Fibroblast of skin of right quadriceps (primary cell): Measurements from ENCODE around the gene TTLL1.
A peak's percentile ranks its signal among the peaks of the same experiment; 100 is the strongest.
"Not testable (repeated sequence)": the region's sequence is repeated elsewhere in the genome, so short reads cannot be mapped to it uniquely, and the experiment has no call there.

Experiments used
- DNase-seq: peaks from one replicate; pipeline ENCODE4 v3.0.0-alpha.2; 2013

The TTLL1 gene

DNA sequence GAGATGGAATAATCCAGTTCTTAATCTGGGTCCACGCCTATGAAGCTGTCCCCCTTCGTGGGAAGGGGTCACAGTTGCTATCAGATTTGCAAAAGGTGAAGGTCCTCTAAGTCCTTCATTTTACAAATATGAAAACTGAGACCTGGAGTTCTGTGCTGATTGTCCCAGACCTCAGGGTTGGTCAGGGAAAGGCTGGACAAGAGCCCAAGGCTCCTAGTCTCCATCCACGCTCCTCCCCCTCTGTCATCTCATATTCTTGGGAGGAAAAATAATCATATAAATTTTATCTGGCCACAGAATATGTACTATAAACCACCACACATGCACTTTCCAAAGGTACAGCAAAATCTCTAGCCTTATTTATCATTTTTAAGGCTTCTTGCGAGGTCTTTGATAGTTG lies 79.7 kb downstream of the TTLL1 start:
- no peak for DNase-seq

DNA sequence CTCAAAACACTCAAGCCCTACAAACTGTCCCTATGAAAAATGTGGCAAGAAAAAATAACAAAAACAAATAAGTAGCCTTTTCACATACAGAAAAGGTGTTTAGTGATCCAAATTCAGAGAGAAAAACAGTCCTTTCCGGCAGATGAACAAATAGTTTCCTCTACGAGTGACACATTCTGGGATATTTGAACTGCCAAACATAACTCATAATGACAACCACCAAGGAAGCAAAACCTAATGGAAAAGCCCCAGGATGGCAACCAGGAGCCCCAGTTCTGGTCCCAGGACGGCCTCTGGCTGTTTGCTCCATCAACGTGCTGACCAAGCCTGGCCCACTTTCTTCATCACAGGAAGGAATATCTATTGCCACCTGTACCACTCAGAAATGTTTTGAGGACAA lies 80.3 kb downstream of the TTLL1 start:
- DNase-seq: no peak

GRCh38 chr22:43008509-43008908 lies 80.7 kb downstream of the TTLL1 start:
- DNase-seq: peak; percentile 40

DNA sequence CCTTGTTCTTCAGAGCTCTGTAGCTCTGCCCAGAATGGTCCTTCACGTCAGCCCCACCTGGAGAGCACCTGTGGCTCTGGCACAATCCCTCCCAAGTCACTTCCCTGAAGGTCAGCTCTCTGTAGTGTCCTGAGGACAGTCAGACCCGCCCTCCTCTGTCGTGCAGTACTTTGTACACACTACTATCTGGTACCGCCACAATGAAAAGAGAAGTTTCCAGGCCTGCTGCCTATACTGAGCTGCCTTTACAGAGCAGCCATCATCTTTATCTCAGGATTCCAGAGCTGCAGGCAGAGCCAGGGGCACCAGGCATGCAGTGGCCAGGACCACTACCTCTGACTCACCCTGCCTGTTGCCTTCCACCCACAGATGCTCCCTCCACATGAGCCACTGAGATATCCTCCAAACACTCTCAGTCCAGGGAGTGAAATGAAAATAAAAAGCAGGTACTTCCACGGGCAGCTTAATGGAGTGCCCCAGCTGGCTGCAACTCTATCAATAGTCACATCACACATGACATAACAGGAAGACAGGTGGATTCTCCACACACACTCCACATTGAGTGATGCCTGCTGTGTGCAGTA lies 81.6 kb downstream of the TTLL1 start:
- DNase-seq: peak; percentile 50

DNA sequence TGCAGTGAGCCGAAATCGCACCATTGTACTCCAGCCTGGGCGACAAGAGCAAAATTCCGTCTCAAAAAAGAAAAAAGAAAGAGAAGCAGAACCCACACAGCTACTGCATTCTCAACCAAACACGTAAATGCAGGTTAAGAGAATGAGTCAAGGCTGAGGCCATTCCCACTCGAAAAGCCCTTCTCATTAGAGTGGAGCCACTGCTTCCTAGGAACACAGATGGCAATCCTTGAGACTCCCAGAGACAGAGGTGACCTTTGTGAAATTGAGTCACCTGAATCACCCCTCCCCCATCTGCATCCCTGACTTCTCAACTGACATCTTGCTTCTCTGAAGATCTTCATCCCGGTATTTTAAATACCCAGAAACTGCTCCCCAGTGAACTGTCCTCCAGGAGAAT lies 82.4 kb downstream of the TTLL1 start:
- DNase-seq: no peak

- DNase-seq: no peak
Observed at GRCh38 chr22:43006016-43006505, 83.1 kb downstream of the TTLL1 start.

GRCh38 chr22:43005106-43005505 lies 84.1 kb downstream of the TTLL1 start:
- no peak for DNase-seq

DNA sequence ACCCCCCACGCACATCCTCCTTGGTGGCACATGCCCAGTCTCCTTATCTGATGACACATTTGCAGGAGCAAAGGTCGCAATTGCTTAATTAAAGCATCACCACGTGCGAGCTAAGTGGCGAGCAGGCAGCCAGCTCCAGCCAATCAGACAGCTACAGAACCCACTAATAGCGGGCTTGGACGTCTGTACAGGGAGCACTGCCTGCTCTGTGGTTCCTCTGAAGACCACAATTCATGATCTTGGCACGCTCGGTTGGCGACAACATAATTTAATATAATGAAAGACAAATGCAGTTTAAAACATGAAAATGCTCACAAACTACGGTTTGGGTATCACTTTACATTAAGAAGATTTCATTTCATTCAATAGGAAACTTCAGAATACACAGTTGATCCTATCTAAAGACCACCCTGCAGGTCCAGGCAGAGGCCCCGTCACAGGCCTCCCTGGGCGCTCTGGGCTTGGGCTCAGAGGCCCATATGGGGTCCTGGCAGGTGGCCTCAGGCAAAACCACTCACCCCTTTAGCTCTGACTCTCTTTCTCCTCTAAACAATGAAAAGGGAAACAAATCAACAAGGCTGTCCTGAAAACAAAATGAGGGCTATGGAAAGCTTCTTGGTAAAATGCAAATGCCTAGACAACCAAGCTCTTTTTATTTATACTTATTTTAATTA lies 84.7 kb downstream of the TTLL1 start:
- DNase-seq: peak; percentile 93

- DNase-seq: peak; percentile 88
Observed at GRCh38 chr22:43002202-43002586, 87.0 kb downstream of the TTLL1 start.

- no peak for DNase-seq
Observed at GRCh38 chr22:43001271-43002201, 87.7 kb downstream of the TTLL1 start.

GRCh38 chr22:43000441-43001175 lies 88.6 kb downstream of the TTLL1 start:
- DNase-seq: peak; percentile 70

GRCh38 chr22:42997582-42998090 lies 91.6 kb downstream of the TTLL1 start:
- DNase-seq: no peak

- no peak for DNase-seq
Observed at GRCh38 chr22:42996646-42997365, 92.4 kb downstream of the TTLL1 start.

- DNase-seq: not testable (repeated sequence)
Observed at GRCh38 chr22:42995654-42996053, 93.5 kb downstream of the TTLL1 start.

GRCh38 chr22:42994917-42995562 lies 94.2 kb downstream of the TTLL1 start:
- DNase-seq: peak; percentile 91

DNA sequence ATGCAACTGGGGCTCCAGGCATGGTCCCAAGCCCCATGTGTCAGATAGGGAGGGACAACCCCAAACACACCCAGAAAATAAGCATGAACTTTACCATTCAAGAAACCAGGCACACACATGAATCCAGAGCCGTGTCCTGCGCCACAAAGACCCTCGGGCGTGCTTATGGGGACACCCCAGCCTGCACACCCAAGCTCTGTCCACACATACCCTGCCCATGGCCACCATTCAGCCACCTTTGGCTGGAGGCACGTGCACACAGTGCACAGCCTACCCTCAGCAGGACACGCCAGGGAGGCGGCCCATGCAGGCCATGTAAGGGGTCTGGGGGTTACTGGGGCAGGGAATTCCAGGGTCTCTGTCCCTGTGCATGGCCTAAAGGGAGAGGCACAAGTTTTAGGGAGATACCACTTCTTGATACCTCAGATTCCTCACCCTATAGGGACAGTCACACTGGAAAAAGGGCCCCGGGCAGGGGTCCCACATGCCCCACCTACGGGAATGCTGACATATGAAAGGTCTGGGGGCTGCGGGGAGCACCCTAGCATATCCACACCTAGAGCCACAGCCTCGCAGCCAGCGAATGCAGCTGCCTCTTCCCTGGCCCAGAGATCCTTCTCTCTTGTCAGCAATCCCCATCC lies 94.8 kb downstream of the TTLL1 start:
- DNase-seq: no peak

DNA sequence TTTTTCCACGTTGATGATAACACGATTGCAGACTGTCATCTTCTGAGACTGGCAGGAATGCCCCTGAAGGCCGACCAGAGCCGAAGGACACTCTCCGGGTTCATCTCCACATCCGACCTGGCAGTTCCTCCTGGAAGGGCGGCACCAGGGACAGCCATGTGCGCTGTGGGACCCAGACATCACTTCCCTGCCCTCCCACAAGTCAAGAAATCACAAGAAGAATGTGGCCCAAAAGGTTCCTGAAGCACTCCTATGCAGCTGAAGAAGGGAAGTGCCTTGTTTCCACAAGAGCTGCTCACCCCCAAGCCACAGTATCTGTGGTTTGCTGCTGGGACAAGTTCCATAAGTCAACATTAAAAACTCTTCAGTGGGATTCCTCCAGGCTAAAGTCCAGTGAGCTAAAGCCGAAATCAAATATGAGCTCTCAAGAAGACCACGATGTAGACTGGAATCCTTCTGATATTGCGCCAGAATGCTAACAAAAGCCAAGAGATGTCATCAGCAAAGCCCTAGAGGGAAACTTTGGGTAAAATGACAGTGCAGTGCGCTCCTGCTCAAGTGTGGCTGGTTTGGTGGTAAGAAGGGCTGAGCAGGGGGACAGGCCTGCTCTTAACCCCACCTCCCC lies 95.4 kb downstream of the TTLL1 start:
- DNase-seq: peak; percentile 85

DNA sequence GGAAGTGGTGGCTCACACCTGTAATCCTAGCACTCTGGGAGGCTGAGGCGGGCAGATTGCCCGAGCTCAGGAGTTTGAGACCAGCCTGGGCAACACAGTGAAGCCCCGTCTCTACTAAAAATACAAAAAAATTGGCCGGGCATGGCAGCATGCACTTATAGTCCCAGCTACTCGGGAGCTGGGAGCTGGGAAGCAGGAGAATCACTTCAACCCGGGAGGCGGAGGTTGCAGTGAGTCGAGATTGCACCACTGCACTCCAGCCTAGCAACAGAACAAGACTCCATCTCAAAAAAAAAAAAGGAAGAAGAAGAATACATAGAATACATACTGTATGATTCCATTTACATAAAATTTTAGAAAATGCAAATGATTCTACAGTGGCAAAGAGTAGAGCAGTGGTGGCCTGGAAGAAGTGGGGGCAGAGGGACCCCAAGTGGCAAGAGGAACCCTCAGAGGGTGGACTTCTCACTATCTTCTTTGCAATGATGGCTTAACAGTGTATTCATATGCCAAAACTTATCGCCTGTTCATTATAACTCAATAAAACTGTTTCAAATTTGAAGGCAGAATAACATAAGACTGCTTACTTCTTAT lies 96.2 kb downstream of the TTLL1 start:
- no peak for DNase-seq

- no peak for DNase-seq
Observed at GRCh38 chr22:42992092-42992491, 97.1 kb downstream of the TTLL1 start.
